Colon (tissue), 2 donors: ENCODE results near the gene OGG1.
"Not testable (repeated sequence)": the region's sequence is repeated elsewhere in the genome, so short reads cannot be mapped to it uniquely, and the experiment has no call there.

Experiments
- FAIRE-seq: peaks from 2 replicates; lab custom pipeline; 2012; peaks lifted over from hg19 to GRCh38; lab: Jason Lieb, UNC
- donor health status: control.
- donor health status: control.

The OGG1 gene

GRCh38 chr3:9765865-9766264 lies 16.1 kb downstream of the OGG1 start:
- FAIRE-seq = no peak

- no peak for FAIRE-seq
Observed at GRCh38 chr3:9767418-9767817, 17.7 kb downstream of the OGG1 start.

- FAIRE-seq = no peak
Observed at GRCh38 chr3:9768141-9768775, 18.5 kb downstream of the OGG1 start.

- FAIRE-seq = no peak
Observed at GRCh38 chr3:9769012-9769411, 19.3 kb downstream of the OGG1 start.

- no peak for FAIRE-seq
Observed at GRCh38 chr3:9769426-9770275, 19.9 kb downstream of the OGG1 start, which contains the start of gene CAMK1. Gene CAMK1, minus strand, starts transcription at chr3:9769947. Its CDS starts 2,198 bp downstream, at chr3:9767749.

- no peak for FAIRE-seq
Observed at GRCh38 chr3:9770276-9770812, 20.6 kb downstream of the OGG1 start.

- FAIRE-seq = not testable (repeated sequence)
Observed at GRCh38 chr3:9771007-9771406, 21.3 kb downstream of the OGG1 start.

GRCh38 chr3:9776896-9777693 lies 27.3 kb downstream of the OGG1 start:
- no peak for FAIRE-seq

GRCh38 chr3:9777694-9778021 lies 27.9 kb downstream of the OGG1 start:
- no peak for FAIRE-seq

GRCh38 chr3:9778143-9779074 lies 28.7 kb downstream of the OGG1 start:
- no peak for FAIRE-seq

- no peak for FAIRE-seq
Observed at GRCh38 chr3:9779075-9779593, 29.4 kb downstream of the OGG1 start.

- FAIRE-seq = no peak
Observed at GRCh38 chr3:9779721-9780457, 30.1 kb downstream of the OGG1 start.

GRCh38 chr3:9780458-9780812 lies 30.7 kb downstream of the OGG1 start:
- no peak for FAIRE-seq

GRCh38 chr3:9780910-9781309 lies 31.2 kb downstream of the OGG1 start:
- no peak for FAIRE-seq

GRCh38 chr3:9781551-9781950 lies 31.8 kb downstream of the OGG1 start:
- FAIRE-seq = no peak

- no peak for FAIRE-seq
Observed at GRCh38 chr3:9781978-9782603, 32.3 kb downstream of the OGG1 start.

GRCh38 chr3:9782770-9783169 lies 33.0 kb downstream of the OGG1 start:
- FAIRE-seq = no peak

GRCh38 chr3:9783954-9784353 lies 34.2 kb downstream of the OGG1 start:
- no peak for FAIRE-seq

GRCh38 chr3:9784965-9785364 lies 35.2 kb downstream of the OGG1 start:
- FAIRE-seq = no peak

GRCh38 chr3:9785602-9786001 lies 35.9 kb downstream of the OGG1 start:
- FAIRE-seq = no peak
